Ramos (cell line): Measurements from ENCODE around the gene PKDREJ.

Experiments used
- in situ Hi-C: fragments of 300-500 bp; cut with MboI; formaldehyde crosslinking; loops from one replicate; pipeline ENCODE4 v1.14.3; 2022; ENCODE audit warnings: low sequenced_read_pairs; ENCODE audit not compliant: unreplicated experiment

Gene PKDREJ, protein sequence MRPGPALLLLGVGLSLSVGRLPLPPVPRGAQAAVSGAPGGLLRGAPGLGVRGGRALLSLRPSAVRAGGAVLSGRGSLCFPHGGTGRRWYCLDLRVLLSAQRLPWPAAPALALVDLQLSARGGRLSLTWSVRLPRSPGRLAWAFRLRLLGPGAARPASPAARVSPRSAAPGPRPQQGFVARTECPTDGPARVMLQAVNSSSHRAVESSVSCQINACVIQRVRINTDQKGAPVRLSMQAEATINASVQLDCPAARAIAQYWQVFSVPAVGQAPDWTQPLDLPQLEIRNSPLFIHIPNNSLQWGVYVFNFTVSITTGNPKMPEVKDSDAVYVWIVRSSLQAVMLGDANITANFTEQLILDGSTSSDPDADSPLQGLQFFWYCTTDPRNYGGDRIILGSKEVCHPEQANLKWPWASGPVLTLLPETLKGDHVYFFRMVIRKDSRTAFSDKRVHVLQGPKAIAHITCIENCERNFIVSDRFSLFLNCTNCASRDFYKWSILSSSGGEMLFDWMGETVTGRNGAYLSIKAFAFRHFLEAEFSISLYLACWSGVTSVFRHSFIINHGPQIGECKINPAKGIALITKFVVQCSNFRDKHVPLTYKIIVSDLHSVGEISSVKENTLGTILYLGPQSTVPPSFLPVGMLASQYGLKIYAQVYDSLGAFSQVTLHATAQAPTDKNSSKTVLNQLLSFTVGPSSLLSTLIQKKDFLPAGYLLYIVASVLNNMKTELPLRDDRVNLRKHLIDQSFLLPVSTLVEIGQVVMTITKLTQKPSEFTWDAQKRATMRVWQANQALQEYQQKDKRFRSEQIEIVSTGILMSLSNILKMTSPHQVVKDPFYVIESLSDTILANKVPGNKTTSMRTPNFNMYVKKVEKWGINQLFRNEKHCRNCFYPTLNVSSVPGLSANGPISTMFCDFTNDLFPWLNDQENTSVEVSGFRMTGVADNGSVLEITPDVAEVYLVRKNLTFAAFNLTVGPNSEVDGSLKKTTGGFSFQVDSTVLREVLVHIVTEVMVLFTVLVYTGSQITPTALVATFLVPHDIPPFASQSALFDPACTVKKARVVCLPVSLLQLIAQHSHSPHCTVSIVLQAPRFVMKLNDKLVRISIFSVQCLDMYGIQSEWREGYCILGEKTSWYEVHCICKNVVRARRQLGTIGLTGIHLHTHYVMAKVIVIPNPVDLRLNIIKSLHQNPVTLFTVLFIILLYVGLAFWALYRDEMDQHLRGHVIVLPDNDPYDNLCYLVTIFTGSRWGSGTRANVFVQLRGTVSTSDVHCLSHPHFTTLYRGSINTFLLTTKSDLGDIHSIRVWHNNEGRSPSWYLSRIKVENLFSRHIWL (N-terminal part only)

DNA sequence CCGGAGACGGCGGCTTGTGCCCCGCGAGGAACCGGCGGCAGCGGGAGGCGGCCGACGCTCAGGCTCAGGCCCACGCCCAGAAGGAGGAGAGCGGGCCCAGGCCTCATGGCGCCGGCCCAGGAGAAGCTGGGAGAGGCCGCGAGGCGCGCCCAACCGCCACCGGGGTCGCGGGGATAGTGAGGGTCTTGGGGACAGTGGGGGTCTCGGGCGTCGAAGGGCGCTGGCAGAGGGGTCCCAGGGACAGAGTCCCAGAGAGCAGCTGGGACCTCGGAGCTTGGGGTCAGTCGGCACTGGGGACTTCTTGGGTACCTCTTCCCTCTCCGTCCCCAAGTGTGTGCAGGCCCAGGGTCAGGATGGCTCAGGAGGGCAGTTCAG, at the start of gene PKDREJ:
TSS of gene PKDREJ (minus strand) at position 128 of the 375 bp plus-strand sequence. CDS start at position 107, 21 bp downstream.
- in situ Hi-C loops: no loop called here

DNA sequence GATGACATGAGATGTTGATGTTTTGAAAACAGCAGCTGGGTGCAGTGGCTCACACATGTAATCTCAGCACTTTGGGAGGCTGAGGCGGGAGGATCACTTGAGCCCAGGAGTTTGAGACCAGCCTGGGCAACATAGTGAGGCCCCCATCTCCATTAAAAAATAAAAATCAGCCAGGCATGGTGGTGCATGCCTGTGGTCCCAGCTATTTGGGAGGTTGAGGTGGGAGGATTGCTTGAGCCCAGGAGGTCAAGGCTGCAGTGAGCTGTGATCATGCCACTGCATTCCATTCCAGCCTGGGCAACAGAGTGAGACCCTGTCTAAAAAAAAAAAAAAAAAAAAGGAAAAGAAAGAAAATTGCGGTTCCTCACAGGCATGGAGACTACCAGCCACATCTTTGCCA, 49.7 kb upstream of the PKDREJ start:
- in situ Hi-C loops: loop anchor here (10.0 kb wide), 1 partner anchor 298 kb away; no protein-coding TSS in a partner anchor

DNA sequence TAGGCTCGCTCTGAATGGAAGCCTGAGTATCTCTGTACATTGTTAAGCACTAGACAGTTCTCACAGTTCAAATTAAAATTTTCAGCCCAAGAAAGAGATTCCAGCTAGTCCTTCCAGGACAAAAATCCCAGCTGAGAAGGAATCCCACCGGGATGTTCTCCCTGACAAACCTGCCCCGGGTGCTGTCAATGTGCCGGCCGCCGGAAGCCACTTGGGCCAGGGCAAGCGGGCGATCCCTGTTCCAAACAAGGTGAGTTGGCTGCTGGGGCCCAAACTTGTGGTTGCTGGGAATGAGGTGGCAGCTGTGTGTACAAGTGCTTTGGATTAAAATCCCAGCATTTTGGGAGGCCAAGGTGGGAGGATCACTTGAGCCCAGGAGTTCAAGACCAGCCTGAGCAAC, 48.9 kb upstream of the PKDREJ start:
- in situ Hi-C loops: loop anchor here (10.0 kb wide), 1 partner anchor 297 kb away; no protein-coding TSS in a partner anchor

DNA sequence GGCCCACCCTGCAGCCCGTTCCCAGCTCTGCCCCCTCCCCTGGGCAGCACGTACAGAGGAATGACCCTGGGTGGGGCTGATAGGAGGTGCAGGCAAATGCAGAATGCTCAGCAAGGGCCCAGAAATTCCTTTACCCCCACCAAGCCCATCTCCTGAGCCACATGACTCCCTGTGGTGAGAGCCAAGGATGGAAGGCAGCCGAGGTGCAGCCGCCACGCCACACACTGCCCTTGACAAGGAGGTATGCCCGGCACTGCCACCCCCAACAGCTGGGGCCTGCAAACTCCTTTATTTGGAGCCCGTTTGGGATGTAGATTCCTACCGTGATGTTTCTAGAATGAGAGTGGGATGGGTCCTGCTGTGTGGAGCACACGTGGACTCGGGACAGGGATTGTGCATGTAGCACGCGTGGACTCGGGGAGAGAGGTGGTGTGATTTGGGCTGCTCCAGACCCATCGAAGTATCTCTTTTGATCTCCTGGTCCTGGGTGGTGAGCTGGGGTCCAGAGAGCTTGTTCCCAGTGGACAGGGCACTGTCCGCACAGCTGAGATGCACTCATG, 46.5 kb upstream of the PKDREJ start:
- in situ Hi-C loops: loop anchor here (10.0 kb wide), 1 partner anchor 295 kb away; no protein-coding TSS in a partner anchor

DNA sequence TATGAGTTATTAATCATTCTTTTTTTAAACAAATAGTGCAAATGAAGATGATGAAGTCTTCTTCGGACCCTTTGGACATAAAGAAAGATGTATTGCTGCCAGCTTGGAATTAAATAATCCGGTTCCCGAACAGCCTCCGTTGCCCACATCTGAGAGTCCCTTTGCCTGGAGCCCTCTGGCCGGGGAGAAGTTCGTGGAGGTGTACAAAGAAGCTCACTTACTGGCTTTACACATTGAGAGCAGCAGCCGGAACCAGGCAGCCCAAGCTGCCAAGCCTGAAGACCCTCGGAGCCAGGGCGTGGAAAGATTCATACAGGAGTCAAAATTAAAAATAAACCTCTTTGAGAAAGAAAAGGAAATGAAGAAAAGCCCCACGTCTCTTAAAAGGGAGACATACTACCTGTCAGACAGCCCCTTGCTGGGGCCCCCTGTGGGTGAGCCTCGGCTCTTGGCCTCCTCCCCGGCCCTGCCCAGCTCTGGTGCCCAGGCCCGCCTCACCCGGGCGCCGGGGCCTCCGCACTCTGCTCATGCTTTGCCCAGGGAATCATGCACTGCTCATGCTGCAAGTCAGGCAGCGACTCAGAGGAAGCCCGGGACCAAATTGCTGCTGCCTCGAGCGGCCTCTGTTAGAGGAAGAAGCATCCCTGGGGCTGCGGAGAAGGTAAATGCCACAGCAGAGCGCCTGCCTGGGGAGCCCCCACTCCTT, 45.3 kb upstream of the PKDREJ start:
- in situ Hi-C loops: no loop called here

DNA sequence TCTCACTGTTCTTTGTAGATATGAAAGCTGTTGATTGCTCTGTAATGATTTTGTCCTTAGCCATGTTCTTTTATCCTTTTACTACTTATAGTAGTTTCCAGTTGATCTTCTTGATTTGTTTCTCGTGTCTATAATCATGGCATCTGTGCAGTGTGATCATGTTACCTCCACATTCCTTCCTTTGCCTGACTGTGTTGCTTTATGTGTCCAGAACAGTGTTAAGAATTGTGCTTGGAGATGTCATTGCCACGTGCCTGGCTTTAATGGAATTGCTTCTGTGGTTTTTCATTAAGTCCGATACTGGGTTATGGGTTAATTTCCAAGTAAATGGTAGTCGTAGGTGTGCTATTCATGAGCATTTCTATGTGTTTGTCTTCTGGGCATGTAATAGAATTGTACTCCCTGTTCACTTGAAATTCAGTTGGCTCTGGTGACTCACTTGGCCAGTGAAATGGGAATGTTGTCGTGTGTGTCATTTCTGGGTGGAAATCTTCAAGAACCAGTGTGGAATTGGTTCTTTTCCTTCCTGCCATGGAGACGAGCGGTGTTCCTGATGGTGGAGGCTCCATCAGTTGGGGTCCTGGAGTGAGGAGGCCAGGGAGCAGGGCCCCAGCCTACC, 40.3 kb upstream of the PKDREJ start:
- in situ Hi-C loops: no loop called here

DNA sequence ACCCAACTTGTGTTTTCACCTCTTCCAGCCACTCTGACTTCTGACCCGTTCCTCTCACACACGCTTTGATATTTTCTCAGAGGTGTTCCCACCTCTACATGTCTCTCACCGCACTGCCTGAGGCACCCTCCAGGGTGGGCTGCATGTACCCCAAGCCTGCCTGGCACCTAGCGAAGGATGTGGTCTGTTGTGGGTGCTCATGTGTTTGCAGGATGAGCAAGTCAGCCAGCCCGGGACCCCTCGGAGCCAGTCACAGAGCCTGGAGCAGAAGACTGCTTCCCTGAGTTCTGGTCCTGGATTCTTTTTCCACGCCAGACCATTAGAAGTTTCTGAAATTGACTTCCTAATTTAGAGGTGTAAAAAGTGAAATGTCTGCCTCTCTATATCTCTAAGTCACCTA, 37.3 kb upstream of the PKDREJ start:
- in situ Hi-C loops: no loop called here

DNA sequence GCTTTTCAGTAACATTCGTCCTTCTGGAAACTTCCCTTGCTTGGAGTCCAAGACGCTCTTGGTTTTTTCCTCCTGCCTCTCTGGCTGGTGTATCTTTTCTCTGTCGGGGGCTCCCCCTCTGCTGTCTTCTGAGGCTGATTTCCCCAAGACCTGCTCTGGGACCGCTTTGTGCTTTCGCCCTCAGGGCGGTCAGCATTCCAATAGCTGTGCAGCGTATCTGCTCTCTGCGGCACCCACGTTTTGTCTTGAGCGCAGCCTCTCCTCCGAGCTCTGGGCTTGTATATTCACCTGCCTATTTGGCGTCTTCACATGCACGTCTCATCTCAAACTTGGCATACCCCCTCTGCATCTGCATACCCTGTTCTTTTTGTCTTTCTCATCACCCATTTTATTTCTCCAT, 36.0 kb upstream of the PKDREJ start:
- in situ Hi-C loops: no loop called here

DNA sequence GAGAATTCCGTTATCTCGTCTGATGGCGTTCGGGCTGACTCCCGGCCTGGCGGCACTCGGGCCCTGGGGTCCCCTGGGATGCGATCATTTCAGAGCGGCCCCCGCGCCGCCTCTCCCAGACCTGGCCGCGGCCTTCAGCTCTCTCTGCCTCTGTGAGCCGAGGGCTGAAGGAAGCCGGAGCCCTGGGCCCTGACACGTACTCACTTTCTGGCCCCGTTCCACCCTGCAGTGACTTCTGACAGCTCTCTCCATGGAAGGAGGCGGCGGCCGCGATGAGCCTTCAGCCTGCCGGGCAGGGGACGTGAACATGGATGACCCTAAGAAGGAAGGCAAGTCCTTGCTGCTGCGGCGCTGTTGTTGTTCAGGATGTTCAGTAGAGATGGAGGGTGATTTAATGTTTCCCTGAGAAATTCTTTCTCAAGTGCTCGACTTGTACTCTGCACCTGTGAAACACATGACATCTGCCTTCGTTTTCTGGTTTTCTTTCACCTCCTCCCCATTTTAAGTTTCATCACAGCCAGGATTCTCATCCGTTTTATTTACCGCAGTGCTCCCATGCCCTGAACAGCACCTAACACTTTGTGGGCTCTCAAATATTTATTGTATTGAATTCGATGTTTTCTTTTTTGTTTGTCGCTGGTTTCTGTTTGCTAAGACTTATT, 34.1 kb upstream of the PKDREJ start:
- in situ Hi-C loops: no loop called here

DNA sequence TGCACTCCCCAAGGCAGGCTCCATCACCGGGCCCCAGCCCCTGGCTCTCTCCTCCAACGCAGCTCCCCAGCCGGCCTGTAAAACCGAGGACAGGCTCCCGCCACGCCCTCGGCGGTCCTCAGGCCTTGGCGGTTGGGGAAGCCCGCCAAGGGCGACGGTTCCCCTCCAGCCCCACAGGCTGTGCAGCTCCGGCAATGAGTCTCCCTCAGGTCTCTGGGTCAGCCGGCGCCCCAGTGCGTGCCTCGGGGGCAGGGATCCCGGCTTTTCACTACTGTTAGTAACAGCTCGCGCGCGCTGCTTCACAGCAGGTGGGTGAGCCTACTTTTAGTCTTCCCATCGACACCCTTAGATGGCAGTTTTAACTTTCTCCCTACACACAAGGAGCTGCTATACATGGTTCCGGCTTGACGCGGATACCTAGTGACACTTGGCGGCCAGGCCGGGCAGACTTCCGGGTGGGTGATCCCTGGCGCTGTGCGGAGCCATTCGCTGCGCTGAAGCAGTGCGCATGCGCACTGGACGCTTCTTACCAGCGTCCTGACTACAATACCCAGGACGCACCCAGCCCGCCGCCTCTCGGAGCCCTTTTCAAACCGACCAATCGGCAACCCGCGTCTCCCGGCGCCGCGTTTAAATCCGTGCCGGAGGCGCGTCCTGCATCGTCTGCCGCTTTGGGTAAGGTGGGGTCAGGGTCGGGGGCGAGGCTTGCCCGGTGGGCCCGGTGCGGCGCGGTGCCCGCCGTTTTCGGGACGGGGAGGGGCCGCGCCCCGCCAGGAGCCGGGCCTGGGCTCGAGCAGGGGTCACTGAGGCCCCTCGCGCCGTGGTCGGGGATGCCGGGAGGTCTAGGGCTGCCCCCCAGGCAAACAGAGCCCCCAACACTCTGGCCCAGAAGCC, 33.4 kb upstream of the PKDREJ start, which contains the start of gene GTSE1:
TSS of gene GTSE1 (plus strand) at position 614 of the 894 bp plus-strand sequence. CDS start 531 bp downstream, outside the sequence.
- in situ Hi-C loops: no loop called here

DNA sequence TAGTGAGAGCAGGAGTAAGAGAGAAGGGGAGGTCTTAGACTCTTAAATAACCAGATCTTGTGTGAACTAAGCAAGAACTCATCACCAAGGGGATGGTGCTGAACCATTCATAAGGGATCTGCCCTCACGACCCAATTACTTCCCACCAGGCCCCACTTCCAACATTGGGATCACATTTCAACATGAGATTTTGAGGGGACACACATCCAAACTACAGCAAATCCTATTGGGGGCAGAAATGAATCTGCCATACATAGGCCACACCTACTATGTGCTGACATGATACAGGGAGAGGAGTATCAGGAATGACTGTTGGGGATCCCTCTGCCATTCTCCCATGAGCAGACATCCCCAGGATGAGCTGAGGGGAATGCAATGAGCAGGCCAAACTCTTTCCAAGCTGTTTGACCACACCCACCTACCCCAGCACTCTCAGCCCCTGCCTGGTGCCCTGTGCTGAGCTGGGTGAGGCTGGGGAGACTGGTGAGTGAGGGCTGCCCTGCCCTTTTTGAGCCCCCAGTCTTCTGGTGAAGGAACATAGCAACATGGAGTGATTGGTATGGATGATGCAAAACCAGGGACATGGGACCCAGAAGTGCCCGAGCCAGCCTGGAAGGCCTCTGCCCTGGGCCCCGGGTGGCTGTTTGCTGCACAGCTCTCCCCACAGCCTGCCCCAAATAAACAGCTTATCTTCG, 32.3 kb upstream of the PKDREJ start:
- in situ Hi-C loops: no loop called here

DNA sequence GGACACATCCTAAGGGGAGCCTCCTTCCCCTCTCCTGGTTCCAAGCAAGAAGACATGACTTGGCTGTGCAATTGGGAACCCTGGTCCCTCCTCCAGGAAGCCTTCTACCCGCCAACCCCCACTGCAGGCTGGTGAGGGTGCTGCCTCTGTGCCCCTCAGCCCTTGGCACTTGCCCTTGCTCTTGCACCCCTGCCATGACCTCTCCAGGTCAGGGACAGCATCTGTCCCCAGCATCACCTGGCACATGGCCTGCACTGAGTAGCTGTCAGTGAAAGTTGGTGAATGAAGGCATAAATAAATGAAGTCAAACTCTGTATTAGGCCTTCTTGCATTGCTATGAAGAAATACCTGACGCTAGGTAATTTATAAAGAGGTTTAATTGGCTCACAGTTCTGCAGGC, 31.6 kb upstream of the PKDREJ start:
- in situ Hi-C loops: no loop called here

DNA sequence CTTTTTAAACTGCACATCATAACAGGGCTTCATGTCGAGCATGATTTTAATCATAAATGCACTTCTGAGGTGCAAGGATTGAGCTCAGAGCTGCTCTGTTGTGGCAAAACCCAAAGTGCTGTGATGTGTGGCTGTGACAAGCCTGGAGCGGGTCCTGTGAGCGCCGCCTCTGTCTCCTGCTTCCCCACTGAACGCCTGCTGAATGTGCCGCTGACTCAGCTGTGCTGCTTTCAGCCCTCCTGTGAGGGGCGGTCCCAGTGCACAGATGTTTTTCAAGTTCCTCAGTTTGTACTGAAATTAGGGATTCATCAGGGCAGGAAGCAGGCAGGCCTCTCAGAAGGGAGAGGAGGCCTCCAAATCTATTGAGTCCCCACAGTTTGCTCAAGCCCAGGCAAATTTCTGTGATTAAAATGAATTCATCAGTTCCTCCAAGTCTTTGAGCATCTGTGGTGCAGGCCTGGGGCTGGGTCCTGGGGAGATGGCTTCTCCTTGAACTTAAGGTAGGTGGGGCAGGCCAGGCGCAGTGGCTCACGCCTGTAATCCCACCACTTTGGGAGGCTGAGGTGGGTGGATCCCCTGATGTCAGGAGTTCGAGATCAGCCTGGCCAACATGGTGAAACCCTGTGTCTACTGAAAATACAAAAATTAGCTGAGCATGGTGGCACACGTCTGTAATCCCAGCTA, 30.6 kb upstream of the PKDREJ start:
- in situ Hi-C loops: no loop called here

DNA sequence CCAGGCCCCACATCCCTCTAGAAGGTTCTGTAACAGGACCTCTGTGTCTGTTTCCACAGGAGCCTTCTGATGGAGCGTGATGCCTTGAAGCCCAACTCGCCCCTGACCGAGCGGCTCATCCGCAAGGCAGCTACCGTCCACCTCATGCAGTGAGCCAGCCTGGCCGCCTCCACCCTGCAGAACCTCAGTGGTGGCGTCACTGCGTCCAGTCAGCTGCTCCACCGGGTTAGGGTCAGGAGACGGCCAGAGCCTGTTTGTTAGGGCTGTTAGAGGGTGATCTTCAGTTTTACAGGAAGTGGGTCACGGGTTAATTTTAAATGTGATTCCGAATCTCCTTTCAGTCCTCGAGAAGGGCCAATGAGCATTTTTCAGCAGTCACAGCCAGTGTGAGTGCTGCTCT, 29.6 kb upstream of the PKDREJ start:
- in situ Hi-C loops: no loop called here

DNA sequence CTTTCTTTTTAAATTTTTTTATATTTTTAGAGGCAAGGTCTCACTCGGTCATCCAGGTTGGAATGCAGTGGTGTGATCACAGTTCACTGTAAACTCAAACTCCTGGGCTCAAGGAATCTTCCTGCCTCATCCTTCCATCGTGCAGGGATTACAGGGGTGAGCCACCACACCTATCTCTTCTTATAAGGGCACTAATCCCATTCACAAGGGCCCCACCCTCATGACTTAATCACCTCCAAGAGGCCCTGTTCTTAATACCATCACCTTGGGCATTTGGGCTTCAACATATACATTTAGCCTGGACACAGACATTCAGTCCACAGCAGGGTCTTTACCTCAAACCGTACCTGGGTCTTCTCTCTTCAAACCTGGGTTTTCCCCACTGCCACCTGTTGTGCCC, 29.0 kb upstream of the PKDREJ start:
- in situ Hi-C loops: no loop called here
